Spleen (tissue), 7 donors: ENCODE data around the gene SLC5A5.

Source experiments
- CTCF ChIP-seq, 11 experiments: fragments of 200-600 bp in 7 of 11; fragments of 450-650 bp in 4 of 11; sonication (generic) in 4 of 11; IDR thresholded peaks in 8 of 11; conservative IDR thresholded peaks in 3 of 11; 1 replicate in 7 of 11; 2 replicates in 4 of 11; pipeline versions ENCODE4 v1.4.0 to v1.8.0; 2016 to 2021; ENCODE audit warnings: antibody characterized with exemption in 11 of 11, inconsistent platforms in 4 of 11, mild to moderate bottlenecking in 1 of 11
- POLR2A ChIP-seq, 3 donors: fragments of 450-650 bp; IDR thresholded peaks; one replicate each; pipeline ENCODE4 v1.5.1; 2017; ENCODE audit warnings: antibody characterized with exemption in 3 of 3, mild to moderate bottlenecking in 1 of 3
- POLR2AphosphoS5 ChIP-seq, 3 donors: sonication (generic); formaldehyde crosslinking; IDR thresholded peaks; one replicate each; pipeline ENCODE4 v1.5.1; 2017; ENCODE audit warnings: antibody characterized with exemption in 3 of 3
- donor health status: DM: no; HTN: no; CAD: no; lungs with moderate emphysema.
- donor health status: DM: no; HTN: no; CAD: no.
- donor health status: DM: no; HTN: no; CAD: no.

GRCh38 chr19:17861542-17862402, 10.0 kb upstream of the SLC5A5 start:
- TF ChIP-seq CTCF (IDR thresholded peaks at IDR 0.05 in 8 of 11, conservative IDR thresholded peaks at IDR 0.05 in 3 of 11) (no peak), POLR2A (IDR thresholded peaks at IDR 0.05) (no peak), POLR2AphosphoS5 (IDR thresholded peaks at IDR 0.05) (peak in 1 of 3 donors; percentile 18)
